HG02884 (cell line): ENCODE results near the gene LRRC27.

Experiments
- ATAC-seq: cut with Tn5 transposase; IDR thresholded peaks from one replicate; pipeline ENCODE4 v1.9.1; 2021; ENCODE audit warnings: mild to moderate bottlenecking, moderate library complexity; ENCODE audit not compliant: unreplicated experiment

Gene LRRC27

DNA sequence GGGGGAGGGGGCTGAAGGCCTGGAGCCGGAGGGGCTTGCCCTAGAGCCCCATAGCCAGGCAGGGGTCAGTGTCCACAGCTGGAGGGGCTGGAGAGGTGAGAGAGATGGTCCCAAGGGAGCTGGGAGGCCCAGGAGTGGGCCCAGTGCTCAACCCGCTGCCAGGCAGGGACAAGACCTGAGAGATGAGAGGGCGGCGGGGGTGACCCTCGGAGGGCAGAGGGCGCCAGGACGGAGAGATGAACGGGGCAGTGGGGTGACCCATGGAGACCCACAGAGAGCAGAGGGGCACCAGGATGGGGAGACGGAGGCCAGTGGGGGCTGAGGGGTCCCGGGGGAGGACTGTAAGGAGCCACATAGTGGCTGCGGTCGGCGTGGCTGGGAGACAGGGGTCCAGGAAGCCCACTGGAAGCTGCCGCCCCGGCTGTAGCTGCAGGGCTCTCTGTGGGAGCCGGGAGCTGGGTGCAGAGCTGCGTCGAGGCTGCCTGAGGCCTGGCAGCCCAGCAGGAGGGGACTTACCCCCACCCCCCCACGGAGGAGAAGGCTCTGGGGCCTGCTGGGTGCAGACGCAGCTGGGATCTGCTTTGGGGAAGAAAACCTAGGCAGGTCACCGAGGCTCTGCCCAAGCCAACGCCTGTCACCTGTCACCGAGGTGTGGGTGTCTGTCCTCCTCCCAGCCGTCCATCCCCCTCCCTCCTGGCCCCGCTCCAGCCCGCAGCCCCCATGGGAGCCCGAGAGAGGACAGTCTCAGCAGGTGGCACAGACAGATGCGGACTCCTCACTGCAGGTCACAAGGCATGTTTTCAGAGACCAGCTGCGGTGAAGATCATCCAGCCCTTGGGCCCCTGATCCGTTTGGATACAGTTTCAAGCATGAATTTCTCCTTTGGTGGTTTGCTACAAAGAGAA lies 90.1 kb downstream of the LRRC27 start:
- no peak for ATAC-seq

DNA sequence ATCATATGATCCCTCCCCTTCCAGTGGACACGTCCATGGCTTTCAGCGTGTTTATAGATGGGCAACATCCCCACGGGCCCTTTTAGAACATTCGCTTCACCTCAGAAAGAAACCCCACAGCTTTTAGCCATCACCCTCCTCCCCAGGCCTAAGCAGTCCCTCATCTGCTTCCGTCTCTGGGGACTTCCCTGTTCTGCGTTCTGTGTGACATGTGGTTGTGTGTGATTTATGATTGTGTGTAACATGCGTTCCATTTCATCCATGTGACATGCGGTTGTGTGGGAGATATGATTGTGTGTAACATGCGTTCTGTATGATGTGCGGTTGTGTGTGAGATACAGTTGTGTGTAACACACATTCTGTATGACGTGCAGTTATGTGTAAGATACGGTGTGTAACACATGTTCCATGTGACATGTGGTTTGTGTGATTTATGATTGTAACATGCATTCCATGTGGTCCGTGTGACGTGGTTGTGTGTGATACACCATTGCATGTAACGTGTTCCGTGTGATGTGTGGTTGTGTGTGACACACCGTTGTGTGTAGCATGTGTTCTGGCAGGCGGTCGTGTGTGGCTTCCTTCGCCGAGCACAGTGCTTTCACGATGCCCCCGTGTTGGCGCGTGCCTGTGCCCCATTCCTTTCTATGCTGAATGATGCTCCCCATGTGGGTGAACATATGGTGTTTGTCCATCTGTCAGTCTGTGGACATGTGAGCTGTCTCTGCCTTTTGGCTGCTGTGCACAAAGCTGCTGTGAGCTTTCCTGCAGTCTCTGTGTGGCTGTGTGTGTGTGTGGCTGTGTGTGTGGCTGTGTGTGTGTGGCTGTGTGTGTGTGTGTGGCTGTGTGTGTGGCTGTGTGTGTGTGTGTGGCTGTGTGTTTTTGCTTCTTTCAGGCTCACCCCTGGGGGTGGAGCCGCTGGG lies 91.2 kb downstream of the LRRC27 start:
- ATAC-seq = peak; percentile 48

GRCh38 chr10:132423966-132424861 lies 92.2 kb downstream of the LRRC27 start:
- no peak for ATAC-seq

DNA sequence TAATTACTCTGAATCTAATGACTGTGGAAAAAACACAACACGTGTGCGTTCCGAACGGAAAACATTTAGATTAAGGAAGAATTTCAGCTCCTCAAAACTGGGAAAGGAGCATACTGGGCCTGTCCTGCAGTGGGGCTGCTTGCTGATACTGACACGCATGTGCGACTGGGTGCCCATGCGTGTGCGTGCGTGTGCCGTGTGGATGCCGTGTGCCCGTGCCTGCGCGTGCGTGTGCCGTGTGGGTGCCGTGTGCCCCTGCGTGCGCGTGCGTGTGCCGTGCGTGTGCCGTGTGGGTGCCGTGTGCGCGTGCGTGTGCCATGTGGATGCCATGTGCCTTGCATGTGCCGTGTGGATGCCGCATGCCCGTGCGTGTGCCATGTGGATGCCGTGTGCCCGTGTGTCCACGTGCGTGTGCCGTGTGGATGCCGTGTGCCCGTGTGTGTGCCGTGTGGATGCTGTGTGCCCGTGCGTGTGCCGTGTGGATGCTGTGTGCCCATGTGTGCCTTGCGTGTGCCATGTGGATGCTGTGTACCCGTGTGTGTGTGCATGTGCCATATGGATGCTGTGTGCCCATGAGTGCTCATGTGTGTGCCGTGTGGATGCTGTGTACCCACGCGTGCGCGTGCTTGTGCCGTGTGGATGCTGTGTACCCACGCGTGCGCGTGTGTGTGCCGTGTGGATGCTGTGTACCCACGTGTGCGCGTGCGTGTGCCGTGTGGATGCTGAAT lies 93.2 kb downstream of the LRRC27 start:
- ATAC-seq = no peak

- no peak for ATAC-seq
Measured at GRCh38 chr10:132425757-132426155, 93.8 kb downstream of the LRRC27 start.

DNA sequence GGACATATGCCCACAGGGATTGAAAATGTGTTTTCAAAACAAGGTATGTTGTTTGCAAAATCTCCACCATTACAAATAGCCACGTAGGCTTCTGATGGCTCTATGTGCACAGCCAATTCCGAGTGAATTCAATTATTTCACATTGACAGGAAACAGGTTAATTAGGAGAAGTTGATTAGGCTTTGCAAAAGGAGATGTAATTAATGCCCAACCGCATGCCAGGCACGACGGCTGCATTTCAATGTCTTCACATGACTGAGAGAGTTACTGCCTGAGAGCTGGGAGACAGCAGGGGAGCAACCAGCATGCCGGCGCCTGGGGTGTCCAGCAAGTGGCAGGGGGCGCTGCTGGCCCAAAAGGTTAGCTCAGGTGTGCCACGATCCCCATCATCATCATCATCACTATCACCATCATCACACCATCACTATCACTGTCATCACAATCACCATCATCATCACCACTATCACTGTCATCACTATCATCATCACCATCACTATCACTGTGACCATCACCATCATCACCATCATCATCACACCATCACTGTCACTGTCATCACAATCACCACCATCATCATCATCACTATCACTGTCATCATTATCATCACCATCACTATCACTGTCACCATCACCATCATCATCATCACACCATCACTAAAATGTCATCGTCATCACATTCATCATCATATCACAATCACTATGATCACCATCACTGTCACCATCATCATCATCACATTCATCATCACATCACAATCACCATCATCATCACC lies 95.2 kb downstream of the LRRC27 start:
- ATAC-seq = no peak

GRCh38 chr10:132427939-132428367 lies 96.0 kb downstream of the LRRC27 start:
- no peak for ATAC-seq

- no peak for ATAC-seq
Measured at GRCh38 chr10:132428486-132428995, 96.5 kb downstream of the LRRC27 start.
